Glutamatergic neuron (in vitro differentiated cells): ENCODE results near the gene CACNG3. TPM values are rescaled to one million over a fixed set of nuclear protein-coding genes. Genes with fewer than 3 reads are reported as not detected.
"Not testable (repeated sequence)": the region's sequence is repeated elsewhere in the genome, so short reads cannot be mapped to it uniquely, and the experiment has no call there.

Experiments used
- DNase-seq: peaks from one replicate; pipeline ENCODE4 v3.0.0; 2022
- H3K27ac Mint-ChIP-seq: one replicate; pipeline ENCODE4 v1.8.0; 2020; ENCODE audit warnings: mild to moderate bottlenecking, mixed read lengths, inconsistent platforms; ENCODE audit not compliant: unreplicated experiment
- H3K27me3 Mint-ChIP-seq: one replicate; pipeline ENCODE4 v1.8.0; 2020; ENCODE audit warnings: mild to moderate bottlenecking, moderate library complexity, mixed read lengths, inconsistent platforms; ENCODE audit not compliant: unreplicated experiment
- H3K36me3 Mint-ChIP-seq: one replicate; pipeline ENCODE4 v1.8.0; 2020; ENCODE audit warnings: mild to moderate bottlenecking, mixed read lengths, inconsistent platforms; ENCODE audit not compliant: unreplicated experiment
- H3K4me1 Mint-ChIP-seq: one replicate; pipeline ENCODE4 v1.8.0; 2020; ENCODE audit warnings: mild to moderate bottlenecking, low read depth, mixed read lengths, inconsistent platforms; ENCODE audit not compliant: unreplicated experiment
- H3K4me3 Mint-ChIP-seq: one replicate; pipeline ENCODE4 v1.8.0; 2020; ENCODE audit warnings: mild to moderate bottlenecking, mixed read lengths, inconsistent platforms; ENCODE audit not compliant: unreplicated experiment
- H3K9me3 Mint-ChIP-seq: one replicate; pipeline ENCODE4 v1.8.0; 2020; ENCODE audit warnings: mild to moderate bottlenecking, moderate library complexity, mixed read lengths, inconsistent platforms; ENCODE audit not compliant: unreplicated experiment
- CTCF ChIP-seq: fragments of 200-600 bp; sonication (generic); IDR thresholded peaks from one replicate; pipeline ENCODE4 v1.5.0; 2021; ENCODE audit not compliant: partially characterized antibody, unreplicated experiment
- total RNA-seq: library from RNA; stranded (reverse); fragmentation: NEBNext Ultra II Directional; extraction: Animal tissue kit (Norgen Biotek cat#: 25700); gene quantifications from one replicate; pipeline ENCODE4 v1.2.1, GENCODE V29; 2021; ENCODE audit not compliant: unreplicated experiment

Gene CACNG3
- total RNA-seq, 1 donor from 2014 or later, result 2.2 TPM

- no peak overlapping the region for H3K27ac Mint-ChIP-seq
- DNase-seq, result no peak
- H3K4me1 Mint-ChIP-seq, result no peaks in the 10 kb centered on the region
- H3K36me3 Mint-ChIP-seq, result no peaks in the 10 kb centered on the region
- peaks cover under 1% of the 10 kb centered on the region for H3K27me3 Mint-ChIP-seq
- no peak for TF ChIP-seq CTCF
- H3K9me3 Mint-ChIP-seq, result no peaks in the 10 kb centered on the region
- no peak overlapping the region for H3K4me3 Mint-ChIP-seq
These were observed 41.2 kb downstream of the CACNG3 start for GRCh38 chr16:24297375-24297774.

GRCh38 chr16:24298548-24299167 lies 42.5 kb downstream of the CACNG3 start:
- H3K27ac Mint-ChIP-seq, result no peak overlapping the region
- H3K4me1 Mint-ChIP-seq, result no peaks in the 10 kb centered on the region
- no peak for DNase-seq
- H3K36me3 Mint-ChIP-seq, result no peaks in the 10 kb centered on the region
- H3K9me3 Mint-ChIP-seq, result no peaks in the 10 kb centered on the region
- no peaks in the 10 kb centered on the region for H3K27me3 Mint-ChIP-seq
- no peak overlapping the region for H3K4me3 Mint-ChIP-seq
- no peak for TF ChIP-seq CTCF

GRCh38 chr16:24300750-24301149 lies 44.6 kb downstream of the CACNG3 start:
- H3K27me3 Mint-ChIP-seq, DNase-seq, H3K9me3 Mint-ChIP-seq, H3K4me3 Mint-ChIP-seq, H3K27ac Mint-ChIP-seq, H3K4me1 Mint-ChIP-seq, H3K36me3 Mint-ChIP-seq: not testable (repeated sequence)

- TF ChIP-seq CTCF, result no peak
- no peaks in the 10 kb centered on the region for H3K36me3 Mint-ChIP-seq
- no peak overlapping the region for H3K27ac Mint-ChIP-seq
- no peak for DNase-seq
- H3K27me3 Mint-ChIP-seq, result no peaks in the 10 kb centered on the region
- H3K9me3 Mint-ChIP-seq, result no peaks in the 10 kb centered on the region
- H3K4me1 Mint-ChIP-seq, result no peaks in the 10 kb centered on the region
- H3K4me3 Mint-ChIP-seq, result no peak overlapping the region
These were observed 46.5 kb downstream of the CACNG3 start for GRCh38 chr16:24302636-24303035.

- no peak overlapping the region for H3K4me3 Mint-ChIP-seq
- no peak for DNase-seq
- TF ChIP-seq CTCF, result no peak
- H3K27me3 Mint-ChIP-seq, result no peaks in the 10 kb centered on the region
- no peak overlapping the region for H3K27ac Mint-ChIP-seq
- no peaks in the 10 kb centered on the region for H3K36me3 Mint-ChIP-seq
- no peaks in the 10 kb centered on the region for H3K4me1 Mint-ChIP-seq
- peaks cover 2% of the 10 kb centered on the region for H3K9me3 Mint-ChIP-seq
These were observed 52.1 kb downstream of the CACNG3 start for GRCh38 chr16:24308200-24308599.
